GM12878 (cell line): ENCODE data around the gene GLOD5. TPM values are rescaled to one million over a fixed set of nuclear protein-coding genes. Genes with fewer than 3 reads are reported as not detected.

Experiments
- ATAC-seq: fragments of 200-7000 bp; cut with Tn5 transposase; 3 replicates; pipeline ENCODE4 v1.9.1; 2020; ENCODE audit warnings: mild to moderate bottlenecking, moderate library complexity
- BruUV-seq: library from RNA; stranded (reverse); fragments of 400-500 nt; replicated peaks from 2 replicates; lab custom pipeline; 2021; lab: Mats Ljungman, UMichigan
- CTCF ChIA-PET: fragments of 300-600 bp; sonication (Branson Sonifier 250); formaldehyde crosslinking; extraction: SDS; loops from one replicate; lab custom pipeline; 2021; ENCODE audit warnings: inconsistent platforms; lab: Yijun Ruan, JAX
- POLR2A ChIA-PET: fragments of 350-600 bp; formaldehyde crosslinking; extraction: SDS; loops from one replicate; lab custom pipeline; 2021; ENCODE audit warnings: inconsistent platforms; lab: Charles Lee
- RAD21 ChIA-PET: fragments of 300-600 bp; sonication (Branson Sonifier 250); formaldehyde crosslinking; loops from one replicate; lab custom pipeline; 2023; ENCODE audit warnings: antibody characterized with exemption; ENCODE audit not compliant: unreplicated experiment; lab: Charles Lee
- SMC1A ChIA-PET: fragments of 300-600 bp; sonication (Branson Sonifier 250); formaldehyde crosslinking; loops from one replicate; lab custom pipeline; 2023; ENCODE audit not compliant: unreplicated experiment, uncharacterized antibody; lab: Charles Lee
- DNase-seq: peaks from one replicate; pipeline ENCODE4 v3.0.0-alpha.2; 2011; ENCODE audit warnings: low read depth, low spot score
- FAIRE-seq: peaks from 3 replicates; lab custom pipeline; 2011; peaks lifted over from hg19 to GRCh38; lab: Jason Lieb, UNC
- H2AFZ ChIP-seq: 2 replicates; pipeline ENCODE4 v1.6.0; 2011; ENCODE audit warnings: low read depth, low read length, control low read depth; ENCODE audit not compliant: control insufficient read depth
- H3K27ac ChIP-seq: 2 replicates; pipeline ENCODE4 v1.5.1; 2011; ENCODE audit warnings: control low read depth; ENCODE audit not compliant: control insufficient read depth, insufficient read depth
- H3K27me3 ChIP-seq, 2 experiments: replicated peaks in 1 of 2; 2 replicates each; pipeline versions ENCODE4 v1.6.0 to v1.6.1; 2011; ENCODE audit warnings: low read length in 1 of 2; ENCODE audit not compliant: control insufficient read depth in 2 of 2, insufficient read depth in 2 of 2
- H3K36me3 ChIP-seq, 2 experiments: 2 replicates each; pipeline ENCODE4 v1.5.1; 2011; ENCODE audit warnings: low read length in 1 of 2; ENCODE audit not compliant: control insufficient read depth in 2 of 2, insufficient read depth in 2 of 2
- H3K4me1 ChIP-seq: 2 replicates; pipeline ENCODE4 v1.6.1; 2011; ENCODE audit warnings: mild to moderate bottlenecking, low read length, moderate library complexity, mixed read lengths; ENCODE audit not compliant: control insufficient read depth, insufficient read depth
- H3K4me2 ChIP-seq: 2 replicates; pipeline ENCODE4 v1.6.0; 2011; ENCODE audit warnings: control low read depth; ENCODE audit not compliant: control insufficient read depth, insufficient read depth
- H3K4me3 ChIP-seq: fragments of 200-600 bp; sonication (generic); 2 replicates; pipeline ENCODE4 v1.5.1; 2016
- H3K79me2 ChIP-seq: 2 replicates; pipeline ENCODE4 v1.6.0; 2011; ENCODE audit warnings: low read length; ENCODE audit not compliant: control insufficient read depth, insufficient read depth
- H3K9ac ChIP-seq: 2 replicates; pipeline ENCODE4 v1.8.0; 2011; ENCODE audit warnings: low read length, control low read depth, mixed read lengths; ENCODE audit not compliant: control insufficient read depth, insufficient read depth
- H3K9me3 ChIP-seq: replicated peaks from 3 replicates; pipeline ENCODE4 v1.5.1; 2011; ENCODE audit warnings: mild to moderate bottlenecking, low read length; ENCODE audit not compliant: control insufficient read depth, insufficient read depth
- H4K20me1 ChIP-seq: 2 replicates; pipeline ENCODE4 v1.6.0; 2011; ENCODE audit not compliant: control insufficient read depth, insufficient read depth
- CREB1 ChIP-seq: IDR thresholded peaks from 2 replicates; pipeline ENCODE4 v1.6.1; 2012; ENCODE audit warnings: low read depth, mild to moderate bottlenecking, inconsistent platforms
- EZH2 ChIP-seq: IDR thresholded peaks from 2 replicates; pipeline ENCODE4 v1.6.1; 2012; ENCODE audit warnings: low read depth, mild to moderate bottlenecking, control low read depth, inconsistent platforms, low read length, borderline replicate concordance; ENCODE audit not compliant: control insufficient read depth
- GATAD2B ChIP-seq: fragments of 450-650 bp; conservative IDR thresholded peaks from 2 replicates; pipeline ENCODE4 v1.6.1; 2017; ENCODE audit warnings: low read depth, mild to moderate bottlenecking, moderate library complexity
- HDAC6 ChIP-seq: fragments of 200-600 bp; sonication (generic); IDR thresholded peaks from one replicate; pipeline ENCODE4 v1.8.0; 2017; ENCODE audit warnings: antibody characterized with exemption; ENCODE audit not compliant: unreplicated experiment
- IRF4 ChIP-seq: IDR thresholded peaks from 2 replicates; pipeline ENCODE4 v1.6.1; 2011; ENCODE audit warnings: low read depth, low read length
- MYB ChIP-seq: fragments of 150-350 bp; IDR thresholded peaks from 2 replicates; pipeline ENCODE4 v1.6.1; 2014; ENCODE audit warnings: mild to moderate bottlenecking, low read depth, low read length, borderline replicate concordance
- POU2F2 ChIP-seq: IDR thresholded peaks from 3 replicates; pipeline ENCODE4 v1.6.1; 2011; ENCODE audit warnings: low read depth, mild to moderate bottlenecking, low read length, borderline replicate concordance
- RAD21 ChIP-seq: IDR thresholded peaks from 2 replicates; pipeline ENCODE4 v1.6.1; 2011; ENCODE audit warnings: mild to moderate bottlenecking, low read depth, low read length, moderate library complexity; ENCODE audit not compliant: insufficient read depth
- TBL1XR1 ChIP-seq: IDR thresholded peaks from 2 replicates; pipeline ENCODE4 v1.6.1; 2012; ENCODE audit warnings: low read depth, low read length, improper control_type of control experiment
- TCF12 ChIP-seq: IDR thresholded peaks from 2 replicates; pipeline ENCODE4 v1.6.1; 2011; ENCODE audit warnings: low read depth, mild to moderate bottlenecking, low read length
- ZNF217 ChIP-seq: fragments of 450-650 bp; IDR thresholded peaks from 2 replicates; pipeline ENCODE4 v1.6.1; 2017; ENCODE audit warnings: antibody characterized with exemption, mild to moderate bottlenecking
- ZNF384 ChIP-seq: IDR thresholded peaks from 2 replicates; pipeline ENCODE4 v1.6.1; 2012; ENCODE audit warnings: low read depth, mild to moderate bottlenecking, low read length, improper control_type of control experiment, borderline replicate concordance
- WGBS: methylation state at CpG from one replicate; pipeline ENCODE4 v1.1.6; 2016; ENCODE audit warnings: low lambda C conversion rate; ENCODE audit not compliant: insufficient replicate concordance, insufficient coverage; ENCODE audit errors: missing lambda C conversion rate; 5-methylcytosine and 5-hydroxymethylcytosine counted together
- in situ Hi-C: fragments of 300-500 bp; cut with MboI; formaldehyde crosslinking; loops from 9 replicates; pipeline ENCODE4 v1.14.3; 2018; ENCODE audit warnings: mixed read lengths
- intact Hi-C: fragments of 100-400 bp; cut with micrococcal nuclease; formaldehyde crosslinking; loops from one replicate; pipeline ENCODE4 v1.14.2; 2022; ENCODE audit not compliant: unreplicated experiment
- polyA plus RNA-seq, 11 experiments: library from polyadenylated mRNA; depleted of rRNA in 4 of 11; unstranded in 6 of 11; stranded (reverse) in 5 of 11; fragments of >200 nt; fragmentation: Nextera tagmentation in 4 of 11; fragmentation: Illumina TruSeq in 1 of 11; extraction: Ambion mirVana in 4 of 11; extraction: Trizol in 1 of 11; gene quantifications; 1 replicate in 1 of 11; 2 replicates in 10 of 11; pipeline versions ENCODE4 v1.2.1 to v1.2.3, GENCODE V29; 2011 to 2016; ENCODE audit warnings: inconsistent platforms in 2 of 11, missing spikeins in 2 of 11, low read depth in 1 of 11
- total RNA-seq, 4 experiments: library from RNA; depleted of rRNA in 3 of 4; stranded (reverse); fragments of >200 nt in 3 of 4; fragmentation: Illumina TruSeq in 1 of 4; extraction: Trizol in 1 of 4; gene quantifications; 2 replicates each; pipeline versions ENCODE4 v1.2.1 to v1.2.3, GENCODE V29; 2013 to 2021
- TF ChIP-seq, protein P1 (sequence below): IDR thresholded peaks from 2 replicates; pipeline ENCODE4 v1.6.1; 2011; ENCODE audit warnings: mild to moderate bottlenecking, low read depth, low read length, moderate library complexity; ENCODE audit not compliant: insufficient replicate concordance
- TF ChIP-seq, protein P2 (sequence below): fragments of 450-650 bp; IDR thresholded peaks from 2 replicates; pipeline ENCODE4 v1.6.1; 2014; ENCODE audit warnings: mild to moderate bottlenecking

Gene GLOD5
- total and polyA plus RNA-seq, 10 of the 15 experiments (the other 5 are each of a cell fraction or from before 2014, with no cell fraction given): not detected

DNA sequence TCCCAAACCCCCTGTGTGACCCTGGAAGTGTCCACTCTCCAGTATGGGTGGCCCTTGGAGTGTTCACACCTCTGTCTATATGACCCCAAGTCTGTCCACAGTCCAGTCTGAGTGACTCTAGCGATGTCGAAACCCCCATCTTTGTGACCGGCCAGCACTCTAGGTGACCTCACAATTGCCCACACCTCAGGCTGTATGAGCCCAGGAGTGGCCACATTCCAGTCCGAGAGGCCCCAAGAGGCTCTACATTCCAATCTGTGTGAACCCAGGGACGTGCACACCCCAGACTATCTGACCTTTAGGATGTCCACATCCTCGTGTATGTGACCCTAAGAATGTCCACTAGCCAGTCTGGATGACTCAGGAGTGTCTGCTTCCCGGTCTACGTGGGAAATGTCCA lies 7.3 kb upstream of the GLOD5 start:
- DNase-seq (no peak), FAIRE-seq (no peak), ATAC-seq (no peak)
- TF ChIP-seq HDAC6 (no peak), MYB (no peak), CREB1 (no peak), ZNF384 (no peak), TBL1XR1 (no peak), POU2F2 (no peak), GATAD2B (no peak), ZNF217 (no peak)
- Histone ChIP-seq H3K9ac (no peak overlapping the region), H3K36me3 (no peaks in the 10 kb centered on the region), H3K27me3 (no peaks in the 10 kb centered on the region), H4K20me1 (no peaks in the 10 kb centered on the region), H3K9me3 (no peaks in the 10 kb centered on the region; the same call in 2 of the 3 replicates), H3K27ac (no peak overlapping the region), H3K4me2 (no peak overlapping the region), H3K4me3 (no peak overlapping the region), H3K4me1 (no peaks in the 10 kb centered on the region), H3K79me2 (no peaks in the 10 kb centered on the region), H2AFZ (no peak overlapping the region)
- ChIA-PET SMC1A (no interaction called here), CTCF (no interaction called here), RAD21 (no interaction called here), POLR2A (no interaction called here)
- 29% methylated on average over 8 of the region's 8 CpGs for WGBS
- intact Hi-C loops: no loop called here
- BruUV-seq: no TSS peak
- in situ Hi-C loops: no loop called here

DNA sequence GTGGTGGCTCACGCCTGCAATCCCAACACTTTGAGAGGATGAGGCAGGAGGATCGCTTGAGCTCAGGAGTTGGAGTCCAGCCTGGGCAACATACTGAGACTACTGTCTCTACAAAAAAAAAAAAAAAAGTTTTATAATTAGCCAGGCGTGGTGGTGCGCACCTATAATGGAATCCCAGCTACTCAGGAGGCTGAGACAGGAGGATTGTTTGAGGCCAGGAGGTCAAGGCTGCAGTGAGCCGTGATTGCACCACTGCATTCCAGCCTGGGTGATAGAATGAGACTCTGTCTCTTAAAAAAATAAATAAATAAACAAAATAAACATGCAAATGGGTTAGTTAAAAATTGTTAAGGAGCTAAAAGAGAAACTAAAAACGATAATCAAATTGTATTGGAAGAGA lies 7.7 kb downstream of the GLOD5 start:
- H2AFZ ChIP-seq: no peak overlapping the region
- no peaks in the 10 kb centered on the region for H4K20me1 ChIP-seq
- ATAC-seq (no peak), DNase-seq (no peak), FAIRE-seq (no peak)
- H3K36me3 ChIP-seq: no peaks in the 10 kb centered on the region
- H3K4me3 ChIP-seq: no peak overlapping the region
- 55% methylated on average over 6 of the region's 6 CpGs for WGBS
- in situ Hi-C loops: no loop called here
- ChIA-PET CTCF (no interaction called here), SMC1A (no interaction called here), POLR2A (interaction anchor here (0.5 kb wide), 1 partner anchor 244 kb away, joined by 4 read pairs; no protein-coding TSS in a partner anchor), RAD21 (no interaction called here)
- intact Hi-C loops: no loop called here
- H3K9ac ChIP-seq: no peak overlapping the region
- no peaks in the 10 kb centered on the region for H3K4me1 ChIP-seq
- no peaks in the 10 kb centered on the region for H3K27me3 ChIP-seq
- no peaks in the 10 kb centered on the region for H3K9me3 ChIP-seq
- H3K4me2 ChIP-seq: no peak overlapping the region
- no TSS peak for BruUV-seq
- no peak overlapping the region for H3K27ac ChIP-seq
- TF ChIP-seq, protein P1, sequence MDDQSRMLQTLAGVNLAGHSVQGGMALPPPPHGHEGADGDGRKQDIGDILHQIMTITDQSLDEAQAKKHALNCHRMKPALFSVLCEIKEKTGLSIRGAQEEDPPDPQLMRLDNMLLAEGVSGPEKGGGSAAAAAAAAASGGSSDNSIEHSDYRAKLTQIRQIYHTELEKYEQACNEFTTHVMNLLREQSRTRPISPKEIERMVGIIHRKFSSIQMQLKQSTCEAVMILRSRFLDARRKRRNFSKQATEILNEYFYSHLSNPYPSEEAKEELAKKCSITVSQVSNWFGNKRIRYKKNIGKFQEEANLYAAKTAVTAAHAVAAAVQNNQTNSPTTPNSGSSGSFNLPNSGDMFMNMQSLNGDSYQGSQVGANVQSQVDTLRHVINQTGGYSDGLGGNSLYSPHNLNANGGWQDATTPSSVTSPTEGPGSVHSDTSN: no peak
- TF ChIP-seq EZH2: no peak
- TF ChIP-seq ZNF384: no peak
- TF ChIP-seq TCF12: no peak
- no peak for TF ChIP-seq RAD21
- no peak for TF ChIP-seq IRF4
- TF ChIP-seq, protein P2, sequence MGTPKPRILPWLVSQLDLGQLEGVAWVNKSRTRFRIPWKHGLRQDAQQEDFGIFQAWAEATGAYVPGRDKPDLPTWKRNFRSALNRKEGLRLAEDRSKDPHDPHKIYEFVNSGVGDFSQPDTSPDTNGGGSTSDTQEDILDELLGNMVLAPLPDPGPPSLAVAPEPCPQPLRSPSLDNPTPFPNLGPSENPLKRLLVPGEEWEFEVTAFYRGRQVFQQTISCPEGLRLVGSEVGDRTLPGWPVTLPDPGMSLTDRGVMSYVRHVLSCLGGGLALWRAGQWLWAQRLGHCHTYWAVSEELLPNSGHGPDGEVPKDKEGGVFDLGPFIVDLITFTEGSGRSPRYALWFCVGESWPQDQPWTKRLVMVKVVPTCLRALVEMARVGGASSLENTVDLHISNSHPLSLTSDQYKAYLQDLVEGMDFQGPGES: no peak
- H3K79me2 ChIP-seq: no peaks in the 10 kb centered on the region
